ENCODE data around the gene SLIT2.

The SLIT2 gene

GRCh38 chr4:20301161-20301560, 49.5 kb downstream of the SLIT2 start:
- DNase-seq (ENCODE audit: low read depth in 2 of 2) = no peak
